ENCODE measurements around the gene C2CD4C. TPM values are rescaled to one million over a fixed set of nuclear protein-coding genes. Genes with fewer than 3 reads are reported as not detected.
"Not testable (repeated sequence)": the region's sequence is repeated elsewhere in the genome, so short reads cannot be mapped to it uniquely, and the experiment has no call there.

Gene C2CD4C
- total and polyA plus RNA-seq, 12 donors = 0.17 to 3.2 (median 1.2) TPM; not detected in 1

DNA sequence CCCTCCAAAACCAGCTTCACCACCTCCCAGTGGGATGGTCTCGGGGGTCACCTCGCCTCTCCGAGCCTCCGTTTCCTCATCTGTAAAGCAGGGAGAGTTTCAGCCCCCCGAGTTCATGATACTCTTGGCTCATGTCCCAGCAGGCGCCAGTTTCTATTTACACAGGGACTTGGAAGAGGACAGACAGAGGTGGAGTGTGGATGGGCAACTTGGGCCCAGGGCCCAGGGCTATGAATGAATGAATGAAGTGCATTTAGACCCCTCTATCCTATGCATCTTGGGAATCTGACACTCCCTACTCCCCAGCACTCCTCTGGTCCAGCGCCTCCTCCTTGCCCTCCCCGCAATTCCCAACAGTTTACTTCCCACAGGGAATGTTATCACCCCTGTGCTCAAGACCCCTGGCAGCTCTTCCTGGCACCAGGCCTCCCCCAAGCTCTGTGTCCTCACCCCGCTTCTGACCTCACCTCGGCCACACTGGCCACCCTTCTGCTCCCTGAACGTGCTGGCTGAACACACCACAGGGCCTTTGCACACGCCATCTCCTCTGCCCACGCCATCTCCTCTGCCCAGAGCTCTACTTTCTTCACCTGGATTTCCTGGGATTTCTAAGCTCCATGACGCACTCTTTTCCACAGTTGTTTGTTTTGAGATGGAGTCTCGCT, 4.9 kb upstream of the C2CD4C start:
- intact Hi-C loops (cut with DNase I) = no loop called here
- TF ChIP-seq POLR2A (IDR thresholded peaks at IDR 0.05) = no peak
- TF ChIP-seq, protein P1, sequence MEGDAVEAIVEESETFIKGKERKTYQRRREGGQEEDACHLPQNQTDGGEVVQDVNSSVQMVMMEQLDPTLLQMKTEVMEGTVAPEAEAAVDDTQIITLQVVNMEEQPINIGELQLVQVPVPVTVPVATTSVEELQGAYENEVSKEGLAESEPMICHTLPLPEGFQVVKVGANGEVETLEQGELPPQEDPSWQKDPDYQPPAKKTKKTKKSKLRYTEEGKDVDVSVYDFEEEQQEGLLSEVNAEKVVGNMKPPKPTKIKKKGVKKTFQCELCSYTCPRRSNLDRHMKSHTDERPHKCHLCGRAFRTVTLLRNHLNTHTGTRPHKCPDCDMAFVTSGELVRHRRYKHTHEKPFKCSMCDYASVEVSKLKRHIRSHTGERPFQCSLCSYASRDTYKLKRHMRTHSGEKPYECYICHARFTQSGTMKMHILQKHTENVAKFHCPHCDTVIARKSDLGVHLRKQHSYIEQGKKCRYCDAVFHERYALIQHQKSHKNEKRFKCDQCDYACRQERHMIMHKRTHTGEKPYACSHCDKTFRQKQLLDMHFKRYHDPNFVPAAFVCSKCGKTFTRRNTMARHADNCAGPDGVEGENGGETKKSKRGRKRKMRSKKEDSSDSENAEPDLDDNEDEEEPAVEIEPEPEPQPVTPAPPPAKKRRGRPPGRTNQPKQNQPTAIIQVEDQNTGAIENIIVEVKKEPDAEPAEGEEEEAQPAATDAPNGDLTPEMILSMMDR (IDR thresholded peaks at IDR 0.05) = no peak

DNA sequence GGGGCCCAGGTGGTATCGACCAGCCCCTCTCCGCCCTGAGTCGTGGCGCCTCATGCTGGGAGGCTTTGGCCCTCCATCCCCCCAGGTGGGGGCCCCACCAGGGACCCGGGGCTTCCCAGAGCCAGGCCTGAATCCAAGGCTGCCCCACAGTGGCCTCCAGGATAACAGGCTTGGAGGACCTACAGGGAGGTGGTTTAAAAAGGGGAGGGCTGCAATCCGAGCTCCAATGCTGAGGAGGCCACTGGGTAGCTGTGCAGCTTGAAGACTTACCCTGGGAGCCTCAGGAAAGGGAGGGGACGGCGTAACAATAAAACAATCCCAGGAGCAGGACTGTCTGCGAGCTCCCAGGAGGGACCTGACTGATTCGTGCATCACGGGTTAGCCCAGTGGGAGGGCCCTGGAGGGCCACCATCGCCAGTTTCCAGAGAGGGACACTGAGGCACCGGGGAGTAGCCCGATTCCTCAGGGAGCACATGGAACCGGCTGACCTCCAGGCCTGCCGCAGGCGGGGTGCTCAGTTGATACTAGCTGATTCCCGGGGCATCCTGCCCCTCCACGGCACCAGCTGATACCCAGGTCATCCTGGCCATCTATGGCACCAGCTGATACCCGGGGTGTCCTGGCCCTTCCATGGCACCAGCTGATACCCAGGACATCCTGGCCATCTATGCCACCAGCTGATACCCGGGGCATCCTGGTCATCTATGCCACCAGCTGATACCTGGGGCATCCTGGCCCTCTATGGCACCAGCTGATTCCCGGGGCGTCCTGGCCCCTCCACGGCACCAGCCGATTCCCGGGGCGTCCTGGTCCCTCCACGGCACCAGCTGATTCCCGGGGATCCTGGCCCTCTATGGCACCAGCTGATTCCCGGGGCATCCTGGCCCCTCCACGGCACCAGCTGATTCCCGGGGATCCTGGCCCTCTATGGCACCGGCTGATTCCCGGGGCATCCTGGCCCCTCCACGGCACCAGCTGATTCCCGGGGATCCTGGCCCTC, 3.7 kb upstream of the C2CD4C start:
- TF ChIP-seq, protein P1 (IDR thresholded peaks at IDR 0.05) = no peak
- no peak for TF ChIP-seq POLR2A (IDR thresholded peaks at IDR 0.05)
- no peak overlapping the region for H3K27ac ChIP-seq
- intact Hi-C loops (cut with DNase I) = no loop called here
- DNase-seq = peak in 1 of 7 donors; percentile 10
- H3K4me1 ChIP-seq (replicated peaks in 1 of 2) = peaks cover 9 to 15% of the 10 kb centered on the region in 2 donors
- peaks cover 32% of the 10 kb centered on the region for H3K27me3 ChIP-seq
- no peaks in the 10 kb centered on the region for H3K9me3 ChIP-seq (replicated peaks in 1 of 3)
- WGBS, 4 donors = 46 to 61% (median 54%) methylated on average over 16 to 35 of the region's 36 CpGs
- H3K36me3 ChIP-seq (replicated peaks in 1 of 2) = no peaks in the 10 kb centered on the region
- H3K4me3 ChIP-seq = no peak overlapping the region

More for the DNA sequence above, 4.9 kb upstream of the C2CD4C start:
- DNase-seq = peak in 1 of 7 donors; percentile 11
- 68 to 83% (median 71%) methylated on average over 11 to 15 of the region's 15 CpGs for WGBS, 4 donors
- Histone ChIP-seq H3K36me3 (replicated peaks in 1 of 2) (no peaks in the 10 kb centered on the region), H3K4me3 (no peak overlapping the region), H3K4me1 (replicated peaks in 1 of 2) (peaks cover 6 to 8% of the 10 kb centered on the region in 2 donors), H3K27me3 (peaks cover 20% of the 10 kb centered on the region), H3K9me3 (replicated peaks in 1 of 3) (no peaks in the 10 kb centered on the region), H3K27ac (no peak overlapping the region)

DNA sequence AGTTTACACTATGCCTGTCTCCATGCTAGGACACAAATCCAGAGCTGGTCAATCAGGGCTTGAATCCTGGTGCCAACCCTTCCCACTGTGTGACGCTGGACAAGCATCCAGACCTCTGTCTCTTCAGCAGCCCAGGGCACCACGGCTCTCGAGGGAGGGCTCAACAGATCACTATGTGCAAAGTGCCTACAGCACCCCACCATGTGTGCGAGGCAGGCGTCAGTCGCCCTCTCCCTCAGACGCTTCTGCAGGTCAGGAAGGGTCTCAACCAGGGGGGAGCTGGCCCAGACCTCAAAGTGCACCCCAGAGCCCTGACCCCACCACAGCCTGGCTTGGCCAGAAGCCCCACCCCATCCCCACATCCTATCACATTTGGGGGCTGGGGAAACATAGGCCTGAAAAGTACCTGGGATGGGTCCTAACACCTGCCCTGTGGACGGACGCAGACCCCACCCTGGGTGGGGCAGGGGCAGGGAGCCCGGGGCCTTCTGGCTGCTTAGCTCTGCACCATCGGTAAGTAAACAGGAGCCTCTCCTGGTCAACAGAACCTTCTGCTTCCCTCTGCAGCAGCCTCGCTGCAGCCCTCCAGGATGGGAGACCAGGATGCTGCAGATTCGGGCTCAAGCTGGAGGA, 2.9 kb upstream of the C2CD4C start:
- Histone ChIP-seq H3K4me3 (no peak overlapping the region), H3K27me3 (peaks cover 37% of the 10 kb centered on the region), H3K4me1 (replicated peaks in 1 of 2) (peaks cover 9 to 15% of the 10 kb centered on the region in 2 donors), H3K36me3 (replicated peaks in 1 of 2) (no peaks in the 10 kb centered on the region), H3K27ac (no peak overlapping the region), H3K9me3 (replicated peaks in 1 of 3) (no peaks in the 10 kb centered on the region)
- no peak for DNase-seq
- no peak for TF ChIP-seq POLR2A (IDR thresholded peaks at IDR 0.05)
- TF ChIP-seq, protein P1 (IDR thresholded peaks at IDR 0.05) = no peak
- WGBS, 4 donors = 48 to 94% (median 60%) methylated on average over 3 to 13 of the region's 13 CpGs
- intact Hi-C loops (cut with DNase I) = no loop called here

DNA sequence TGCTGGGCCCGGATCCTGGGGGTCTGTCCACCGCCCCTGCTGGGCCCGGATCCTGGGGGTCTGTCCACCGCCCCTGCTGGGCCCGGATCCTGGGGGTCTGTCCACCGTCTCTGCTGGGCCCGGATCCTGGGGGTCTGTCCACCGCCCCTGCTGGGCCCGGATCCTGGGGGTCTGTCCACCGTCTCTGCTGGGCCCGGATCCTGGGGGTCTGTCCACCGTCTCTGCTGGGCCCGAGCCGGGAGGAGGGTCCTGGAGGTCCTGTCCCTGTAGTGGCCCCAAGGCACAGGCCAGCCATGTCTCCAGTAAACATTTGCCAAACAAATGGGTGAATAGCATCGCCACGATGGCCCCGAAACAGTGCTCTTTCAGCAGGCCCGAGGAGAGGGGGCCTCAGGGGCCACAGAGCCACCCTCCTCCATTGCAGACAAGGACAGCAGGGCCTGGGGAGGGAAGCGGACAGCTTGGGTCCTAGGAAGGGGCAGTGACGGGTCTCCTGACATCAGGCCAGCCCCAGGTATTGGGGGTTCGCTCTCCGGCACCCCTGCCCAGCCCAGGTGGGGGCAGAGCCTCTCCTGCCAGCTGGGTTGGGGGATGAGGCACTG, 2.3 kb upstream of the C2CD4C start:
- peaks cover 9 to 15% of the 10 kb centered on the region in 2 donors for H3K4me1 ChIP-seq (replicated peaks in 1 of 2)
- H3K27me3 ChIP-seq = peaks cover 39% of the 10 kb centered on the region
- DNase-seq; intact Hi-C loops (cut with DNase I); H3K4me3 ChIP-seq; H3K9me3 ChIP-seq (replicated peaks in 1 of 3); H3K27ac ChIP-seq; H3K36me3 ChIP-seq (replicated peaks in 1 of 2): not testable (repeated sequence)
- WGBS, 4 donors = 88 to 91% (median 88%) methylated on average over 3 to 22 of the region's 22 CpGs; no CpG with 5 or more reads in 1 of the 4 donors

Data from adrenal gland (tissue), 12 donors.